NCI-H2107 treated with DMSO at 0.1 percent for 48 hours (cell line): ENCODE measurements around the gene GCKR.
"Not testable (repeated sequence)": the region's sequence is repeated elsewhere in the genome, so short reads cannot be mapped to it uniquely, and the experiment has no call there.

Source experiments
- DNase-seq: peaks from one replicate; lab custom pipeline; 2025; ENCODE audit not compliant: unreplicated experiment; lab: John Stamatoyannopoulos, UW

Gene GCKR

GRCh38 chr2:27509326-27509725, 12.7 kb downstream of the GCKR start:
- peak; percentile 76 for DNase-seq

- DNase-seq, result no peak
Measured at GRCh38 chr2:27518113-27518781, 21.6 kb downstream of the GCKR start.

- no peak for DNase-seq
Measured at GRCh38 chr2:27518782-27519113, 22.1 kb downstream of the GCKR start.

GRCh38 chr2:27520316-27520715, 23.7 kb downstream of the GCKR start:
- DNase-seq, result no peak

GRCh38 chr2:27522400-27522945, 25.8 kb downstream of the GCKR start:
- DNase-seq, result no peak

- DNase-seq, result no peak
Measured at GRCh38 chr2:27527182-27527581, 30.5 kb downstream of the GCKR start.

GRCh38 chr2:27531983-27532382, 35.3 kb downstream of the GCKR start:
- DNase-seq, result no peak

GRCh38 chr2:27537287-27537686, 40.6 kb downstream of the GCKR start:
- DNase-seq, result no peak

- DNase-seq, result not testable (repeated sequence)
Measured at GRCh38 chr2:27538839-27539450, 42.3 kb downstream of the GCKR start.

GRCh38 chr2:27539649-27540048, 43.0 kb downstream of the GCKR start:
- DNase-seq, result not testable (repeated sequence)

GRCh38 chr2:27544143-27544821, 47.6 kb downstream of the GCKR start:
- no peak for DNase-seq

- no peak for DNase-seq
Measured at GRCh38 chr2:27545348-27546141, 48.9 kb downstream of the GCKR start.

GRCh38 chr2:27549303-27549702, 52.7 kb downstream of the GCKR start:
- no peak for DNase-seq

- DNase-seq, result no peak
Measured at GRCh38 chr2:27551514-27551913, 54.9 kb downstream of the GCKR start.

GRCh38 chr2:27552941-27553340, 56.3 kb downstream of the GCKR start:
- no peak for DNase-seq

- not testable (repeated sequence) for DNase-seq
Measured at GRCh38 chr2:27554451-27554850, 57.8 kb downstream of the GCKR start.

- no peak for DNase-seq
Measured at GRCh38 chr2:27559228-27559627, 62.6 kb downstream of the GCKR start.

GRCh38 chr2:27561060-27561459, 64.4 kb downstream of the GCKR start:
- DNase-seq, result no peak

- no peak for DNase-seq
Measured at GRCh38 chr2:27566628-27567027, 70.0 kb downstream of the GCKR start.

GRCh38 chr2:27569398-27569797, 72.8 kb downstream of the GCKR start:
- no peak for DNase-seq

- no peak for DNase-seq
Measured at GRCh38 chr2:27571197-27571596, 74.6 kb downstream of the GCKR start.
